Stimulated activated effector memory CD8-positive, alpha-beta T cell treated with anti-CD3 and anti-CD28 coated beads, Interleukin-12 subunit alpha, Interleukin-12 subunit beta, amount 100 ng/mL, for 72 hours (primary cell): Measurements from ENCODE around the gene C1orf21.

Experiments used
- ATAC-seq: fragments of 150-1000 bp; cut with Tn5 transposase; 2 replicates; pipeline ENCODE4 v1.10.0; 2021
- DNase-seq, 2 donors: peaks; one replicate each; pipeline ENCODE4 v3.0.0; 2021 to 2022; ENCODE audit warnings: low spot score in 2 of 2
- H3K27ac Mint-ChIP-seq: one replicate; pipeline ENCODE4 v1.8.0; 2022; ENCODE audit warnings: mild to moderate bottlenecking, mixed read lengths
- H3K36me3 Mint-ChIP-seq: one replicate; pipeline ENCODE4 v1.8.0; 2022; ENCODE audit warnings: mild to moderate bottlenecking, mixed read lengths
- H3K4me1 Mint-ChIP-seq: one replicate; pipeline ENCODE4 v1.8.0; 2022; ENCODE audit warnings: mixed read lengths
- H3K4me3 Mint-ChIP-seq: one replicate; pipeline ENCODE4 v1.8.0; 2022; ENCODE audit warnings: mild to moderate bottlenecking, mixed read lengths
- H3K9me3 Mint-ChIP-seq: one replicate; pipeline ENCODE4 v1.8.0; 2022; ENCODE audit warnings: mixed read lengths

The C1orf21 gene

GRCh38 chr1:184497959-184498723, 111.3 kb downstream of the C1orf21 start:
- no peaks in the 10 kb centered on the region for H3K36me3 Mint-ChIP-seq

GRCh38 chr1:184499616-184500015, 112.8 kb downstream of the C1orf21 start:
- no peak overlapping the region for H3K4me3 Mint-ChIP-seq
- DNase-seq, result no peak
- H3K9me3 Mint-ChIP-seq, result no peaks in the 10 kb centered on the region
- H3K36me3 Mint-ChIP-seq, result no peaks in the 10 kb centered on the region
- peaks cover 8% of the 10 kb centered on the region for H3K4me1 Mint-ChIP-seq
- H3K27ac Mint-ChIP-seq, result no peak overlapping the region
- ATAC-seq, result no peak

More at GRCh38 chr1:184497959-184498723, 111.3 kb downstream of the C1orf21 start:
- Mint-ChIP-seq H3K27ac (no peak overlapping the region), H3K4me3 (no peak overlapping the region), H3K9me3 (no peaks in the 10 kb centered on the region), H3K4me1 (peaks cover 17% of the 10 kb centered on the region)
- no peak for DNase-seq
- no peak for ATAC-seq

- ATAC-seq (no peak), DNase-seq (no peak)
- no peaks in the 10 kb centered on the region for H3K36me3 Mint-ChIP-seq
- H3K9me3 Mint-ChIP-seq, result no peaks in the 10 kb centered on the region
- no peak overlapping the region for H3K4me3 Mint-ChIP-seq
- no peak overlapping the region for H3K27ac Mint-ChIP-seq
- peaks cover 5% of the 10 kb centered on the region for H3K4me1 Mint-ChIP-seq
Observed at GRCh38 chr1:184502161-184502560, 115.3 kb downstream of the C1orf21 start.

GRCh38 chr1:184503221-184503749, 116.5 kb downstream of the C1orf21 start:
- no peak overlapping the region for H3K27ac Mint-ChIP-seq
- H3K4me1 Mint-ChIP-seq, result peaks cover 5% of the 10 kb centered on the region
- no peaks in the 10 kb centered on the region for H3K36me3 Mint-ChIP-seq
- H3K4me3 Mint-ChIP-seq, result no peak overlapping the region
- DNase-seq (no peak), ATAC-seq (no peak)
- no peaks in the 10 kb centered on the region for H3K9me3 Mint-ChIP-seq

GRCh38 chr1:184504040-184504954, 117.5 kb downstream of the C1orf21 start:
- Mint-ChIP-seq H3K36me3 (no peaks in the 10 kb centered on the region), H3K4me3 (no peak overlapping the region), H3K27ac (no peak overlapping the region), H3K9me3 (no peaks in the 10 kb centered on the region), H3K4me1 (peaks cover 5% of the 10 kb centered on the region)
- ATAC-seq (no peak), DNase-seq (no peak)

- Mint-ChIP-seq H3K4me3 (no peak overlapping the region), H3K4me1 (peaks cover 5% of the 10 kb centered on the region), H3K9me3 (no peaks in the 10 kb centered on the region), H3K36me3 (no peaks in the 10 kb centered on the region), H3K27ac (no peak overlapping the region)
- no peak for ATAC-seq
- DNase-seq, result no peak
Observed at GRCh38 chr1:184504955-184505338, 118.1 kb downstream of the C1orf21 start.

- no peaks in the 10 kb centered on the region for H3K36me3 Mint-ChIP-seq
- DNase-seq (no peak), ATAC-seq (no peak)
- H3K4me1 Mint-ChIP-seq, result peaks cover 5% of the 10 kb centered on the region
- H3K4me3 Mint-ChIP-seq, result no peak overlapping the region
- H3K9me3 Mint-ChIP-seq, result no peaks in the 10 kb centered on the region
- H3K27ac Mint-ChIP-seq, result no peak overlapping the region
Observed at GRCh38 chr1:184506481-184506880, 119.7 kb downstream of the C1orf21 start.

GRCh38 chr1:184507165-184507564, 120.3 kb downstream of the C1orf21 start:
- no peak overlapping the region for H3K27ac Mint-ChIP-seq
- no peaks in the 10 kb centered on the region for H3K36me3 Mint-ChIP-seq
- ATAC-seq (no peak), DNase-seq (no peak)
- no peak overlapping the region for H3K4me3 Mint-ChIP-seq
- peaks cover 5% of the 10 kb centered on the region for H3K4me1 Mint-ChIP-seq
- no peaks in the 10 kb centered on the region for H3K9me3 Mint-ChIP-seq

- no peak overlapping the region for H3K27ac Mint-ChIP-seq
- H3K36me3 Mint-ChIP-seq, result no peaks in the 10 kb centered on the region
- ATAC-seq (no peak), DNase-seq (no peak)
- no peak overlapping the region for H3K4me3 Mint-ChIP-seq
- no peaks in the 10 kb centered on the region for H3K9me3 Mint-ChIP-seq
- H3K4me1 Mint-ChIP-seq, result peaks cover 5% of the 10 kb centered on the region
Observed at GRCh38 chr1:184507604-184508280, 120.9 kb downstream of the C1orf21 start.

GRCh38 chr1:184509105-184509504, 122.3 kb downstream of the C1orf21 start:
- Mint-ChIP-seq H3K27ac (no peak overlapping the region), H3K9me3 (no peaks in the 10 kb centered on the region), H3K4me3 (no peak overlapping the region), H3K4me1 (peaks cover 5% of the 10 kb centered on the region), H3K36me3 (no peaks in the 10 kb centered on the region)
- DNase-seq, result no peak
- no peak for ATAC-seq

- H3K9me3 Mint-ChIP-seq, result no peaks in the 10 kb centered on the region
- no peaks in the 10 kb centered on the region for H3K4me1 Mint-ChIP-seq
- H3K36me3 Mint-ChIP-seq, result no peaks in the 10 kb centered on the region
- H3K27ac Mint-ChIP-seq, result no peak overlapping the region
- DNase-seq (no peak), ATAC-seq (no peak)
- no peak overlapping the region for H3K4me3 Mint-ChIP-seq
Observed at GRCh38 chr1:184510110-184510509, 123.3 kb downstream of the C1orf21 start.

GRCh38 chr1:184512724-184513123, 125.9 kb downstream of the C1orf21 start:
- Mint-ChIP-seq H3K36me3 (no peaks in the 10 kb centered on the region), H3K4me3 (no peak overlapping the region), H3K27ac (no peak overlapping the region), H3K4me1 (no peaks in the 10 kb centered on the region), H3K9me3 (no peaks in the 10 kb centered on the region)
- no peak for ATAC-seq
- no peak for DNase-seq

- no peak overlapping the region for H3K4me3 Mint-ChIP-seq
- DNase-seq, result no peak
- H3K36me3 Mint-ChIP-seq, result no peaks in the 10 kb centered on the region
- ATAC-seq, result no peak
- H3K9me3 Mint-ChIP-seq, result no peaks in the 10 kb centered on the region
- H3K27ac Mint-ChIP-seq, result no peak overlapping the region
- no peaks in the 10 kb centered on the region for H3K4me1 Mint-ChIP-seq
Observed at GRCh38 chr1:184513421-184513820, 126.6 kb downstream of the C1orf21 start.

- no peak overlapping the region for H3K4me3 Mint-ChIP-seq
- no peaks in the 10 kb centered on the region for H3K9me3 Mint-ChIP-seq
- no peak for ATAC-seq
Observed at GRCh38 chr1:184513966-184514365, 127.1 kb downstream of the C1orf21 start.

GRCh38 chr1:184514447-184514846, 127.6 kb downstream of the C1orf21 start:
- DNase-seq (no peak), ATAC-seq (no peak)
- no peaks in the 10 kb centered on the region for H3K9me3 Mint-ChIP-seq
- H3K36me3 Mint-ChIP-seq, result no peaks in the 10 kb centered on the region
- no peak overlapping the region for H3K27ac Mint-ChIP-seq
- no peak overlapping the region for H3K4me3 Mint-ChIP-seq
- H3K4me1 Mint-ChIP-seq, result no peaks in the 10 kb centered on the region

More at GRCh38 chr1:184513966-184514365, 127.1 kb downstream of the C1orf21 start:
- no peak for DNase-seq
- Mint-ChIP-seq H3K36me3 (no peaks in the 10 kb centered on the region), H3K4me1 (no peaks in the 10 kb centered on the region), H3K27ac (no peak overlapping the region)
